SK-N-SH (cell line): ENCODE measurements around the gene PXMP4. TPM values are rescaled to one million over a fixed set of nuclear protein-coding genes. Genes with fewer than 3 reads are reported as not detected.

Source experiments
- CTCF ChIA-PET: fragments of 300-600, 350-600 bp; formaldehyde crosslinking; extraction: SDS; loops from one replicate; lab custom pipeline; 2021; lab: Yijun Ruan, JAX
- POLR2A ChIA-PET: fragments of 350-600 bp; sonication (Branson Sonifier 250); formaldehyde crosslinking; extraction: SDS; loops from one replicate; lab custom pipeline; 2020; ENCODE audit warnings: antibody characterized with exemption, inconsistent platforms; lab: Yijun Ruan, JAX
- DNase-seq: peaks from one replicate; pipeline ENCODE4 v3.0.0; 2012
- H2AFZ ChIP-seq: fragments of 200-600 bp; sonication (generic); 2 replicates; pipeline ENCODE4 v1.8.1; 2016; ENCODE audit warnings: antibody characterized with exemption, mild to moderate bottlenecking, low read depth
- H3F3A ChIP-seq: fragments of 200-600 bp; sonication (generic); replicated peaks from 2 replicates; pipeline ENCODE3; 2016; ENCODE audit warnings: antibody characterized with exemption, mild to moderate bottlenecking; ENCODE audit not compliant: insufficient read depth
- H3K27ac ChIP-seq, 2 experiments: fragments of 200-500 bp in 1 of 2; fragments of 200-600 bp in 1 of 2; sonication (Bioruptor generic) in 1 of 2; sonication (generic), shearing (Covaris generic) in 1 of 2; 2 replicates each; pipeline versions ENCODE4 v1.5.1 to v1.6.1; 2014 to 2016; ENCODE audit warnings: low read depth in 2 of 2, inconsistent platforms in 1 of 2, low read length in 1 of 2, mild to moderate bottlenecking in 1 of 2, mixed read lengths in 1 of 2
- H3K27me3 ChIP-seq: fragments of 200-600 bp; sonication (generic), shearing (Covaris generic); 2 replicates; pipeline ENCODE4 v1.6.1; 2016; ENCODE audit warnings: mixed run types; ENCODE audit not compliant: insufficient read depth
- H3K36me3 ChIP-seq, 2 experiments: fragments of 200-500 bp in 1 of 2; fragments of 200-600 bp in 1 of 2; sonication (Bioruptor generic) in 1 of 2; sonication (generic) in 1 of 2; replicated peaks in 1 of 2; 2 replicates each; pipeline versions ENCODE3 to v1.5.1; 2014 to 2016; ENCODE audit warnings: low read length in 1 of 2, mild to moderate bottlenecking in 1 of 2; ENCODE audit not compliant: insufficient read depth in 2 of 2, control insufficient read depth in 1 of 2
- H3K4me1 ChIP-seq, 2 experiments: fragments of 200-500 bp in 1 of 2; fragments of 200-600 bp in 1 of 2; sonication (Bioruptor generic) in 1 of 2; sonication (generic), shearing (Covaris generic) in 1 of 2; 2 replicates each; pipeline versions ENCODE4 v1.5.1 to v1.6.1; 2014 to 2016; ENCODE audit warnings: low read depth in 1 of 2, low read length in 1 of 2, mixed run types in 1 of 2; ENCODE audit not compliant: insufficient read depth in 2 of 2, control insufficient read depth in 1 of 2
- H3K4me2 ChIP-seq: fragments of 200-600 bp; sonication (generic), shearing (Covaris generic); 2 replicates; pipeline ENCODE4 v1.6.1; 2017; ENCODE audit warnings: mixed run types
- H3K4me3 ChIP-seq, 2 experiments: fragments of 200-500 bp in 1 of 2; fragments of 200-600 bp in 1 of 2; sonication (Bioruptor generic) in 1 of 2; sonication (generic), shearing (Covaris generic) in 1 of 2; 2 replicates each; pipeline versions ENCODE4 v1.5.1 to v1.8.1; 2014 to 2016; ENCODE audit warnings: low read depth in 2 of 2, inconsistent platforms in 1 of 2, low read length in 1 of 2, mild to moderate bottlenecking in 1 of 2, mixed read lengths in 1 of 2, moderate library complexity in 1 of 2
- H3K79me2 ChIP-seq: fragments of 200-600 bp; sonication (generic); 2 replicates; pipeline ENCODE4 v1.8.1; 2017; ENCODE audit warnings: mild to moderate bottlenecking; ENCODE audit not compliant: insufficient read depth
- H3K9ac ChIP-seq: fragments of 200-600 bp; sonication (generic); 2 replicates; pipeline ENCODE4 v1.6.1; 2017; ENCODE audit warnings: mixed run types
- H3K9me2 ChIP-seq: fragments of 200-600 bp; sonication (generic); 2 replicates; pipeline ENCODE4 v1.6.1; 2017; ENCODE audit warnings: mixed run types
- H3K9me3 ChIP-seq: fragments of 200-600 bp; sonication (generic); 2 replicates; pipeline ENCODE4 v1.6.1; 2017; ENCODE audit warnings: mixed run types, mild to moderate bottlenecking, moderate library complexity
- H4K20me1 ChIP-seq: fragments of 200-600 bp; sonication (generic); 2 replicates; pipeline ENCODE4 v1.6.1; 2017; ENCODE audit warnings: mild to moderate bottlenecking, mixed run types; ENCODE audit not compliant: insufficient read depth
- EZH2phosphoT487 ChIP-seq: fragments of 200-600 bp; sonication (generic); IDR thresholded peaks from 2 replicates; pipeline ENCODE4 v1.6.1; 2017; ENCODE audit warnings: low read depth, mixed run types, mild to moderate bottlenecking, antibody characterized with exemption, moderate library complexity, borderline replicate concordance
- NFIC ChIP-seq: IDR thresholded peaks from 2 replicates; pipeline ENCODE4 v1.4.0; 2012; ENCODE audit warnings: borderline replicate concordance
- TEAD4 ChIP-seq: IDR thresholded peaks from 2 replicates; pipeline ENCODE4 v1.4.0; 2012; ENCODE audit warnings: mild to moderate bottlenecking, borderline replicate concordance; ENCODE audit not compliant: insufficient read depth
- WGBS: methylation state at CpG from one replicate; pipeline ENCODE4 v1.1.6; 2017; ENCODE audit warnings: low lambda C conversion rate; 5-methylcytosine and 5-hydroxymethylcytosine counted together
- polyA plus RNA-seq, 3 experiments: library from polyadenylated mRNA; depleted of rRNA; stranded (reverse); fragments of >200 nt; gene quantifications; 2 replicates each; pipeline ENCODE4 v1.2.3, GENCODE V29; 2012
- TF ChIP-seq, protein P1 (sequence below): IDR thresholded peaks from 2 replicates; pipeline ENCODE4; 2012
- TF ChIP-seq, protein P2 (sequence below): IDR thresholded peaks from 2 replicates; pipeline ENCODE4 v1.4.0; 2012; ENCODE audit warnings: low read depth, borderline replicate concordance

PXMP4 gene
- polyA plus RNA-seq, 1 of the 3 experiments (the other 2 are of a cell fraction): 5.6 TPM

- TF ChIP-seq, protein P1, sequence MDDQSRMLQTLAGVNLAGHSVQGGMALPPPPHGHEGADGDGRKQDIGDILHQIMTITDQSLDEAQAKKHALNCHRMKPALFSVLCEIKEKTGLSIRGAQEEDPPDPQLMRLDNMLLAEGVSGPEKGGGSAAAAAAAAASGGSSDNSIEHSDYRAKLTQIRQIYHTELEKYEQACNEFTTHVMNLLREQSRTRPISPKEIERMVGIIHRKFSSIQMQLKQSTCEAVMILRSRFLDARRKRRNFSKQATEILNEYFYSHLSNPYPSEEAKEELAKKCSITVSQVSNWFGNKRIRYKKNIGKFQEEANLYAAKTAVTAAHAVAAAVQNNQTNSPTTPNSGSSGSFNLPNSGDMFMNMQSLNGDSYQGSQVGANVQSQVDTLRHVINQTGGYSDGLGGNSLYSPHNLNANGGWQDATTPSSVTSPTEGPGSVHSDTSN: no peak
- no peak for TF ChIP-seq EZH2phosphoT487
- TF ChIP-seq, all 33 proteins: peak for 0
These were observed 43.2 kb downstream of the PXMP4 start (continued) for GRCh38 chr20:33676652-33677645.

GRCh38 chr20:33676121-33676520 lies 44.0 kb downstream of the PXMP4 start:
- Histone ChIP-seq H3K4me3 (no peak overlapping the region), H3K9ac (no peak overlapping the region), H3K4me2 (no peak overlapping the region), H3F3A (peaks cover 8% of the 10 kb centered on the region), H3K9me2 (no peaks in the 10 kb centered on the region), H4K20me1 (peaks cover 6% of the 10 kb centered on the region; the same call in 1 of the 2 replicates), H3K27ac (no peak overlapping the region), H3K79me2 (peaks cover 10% of the 10 kb centered on the region; the same call in 1 of the 2 replicates), H3K9me3 (no peaks in the 10 kb centered on the region), H2AFZ (no peak overlapping the region), H3K27me3 (no peaks in the 10 kb centered on the region), H3K36me3 (peaks cover 0 to 4% of the 10 kb centered on the region in 2 experiments), H3K4me1 (peaks cover 8 to 28% of the 10 kb centered on the region in 2 experiments; a peak in 2 of 4 replicates)
- ChIA-PET POLR2A (interaction anchor here (1.7 kb wide), 1 partner anchor 9 kb away, joined by 7 read pairs; no protein-coding TSS in a partner anchor), CTCF (interaction anchor here (1.2 to 2.1 kb wide), 2 partner anchors 9 to 56 kb away, joined by 5 read pairs; partner anchors contain the start of genes ACTL10 and ZNF341)
- TF ChIP-seq, protein P2, sequence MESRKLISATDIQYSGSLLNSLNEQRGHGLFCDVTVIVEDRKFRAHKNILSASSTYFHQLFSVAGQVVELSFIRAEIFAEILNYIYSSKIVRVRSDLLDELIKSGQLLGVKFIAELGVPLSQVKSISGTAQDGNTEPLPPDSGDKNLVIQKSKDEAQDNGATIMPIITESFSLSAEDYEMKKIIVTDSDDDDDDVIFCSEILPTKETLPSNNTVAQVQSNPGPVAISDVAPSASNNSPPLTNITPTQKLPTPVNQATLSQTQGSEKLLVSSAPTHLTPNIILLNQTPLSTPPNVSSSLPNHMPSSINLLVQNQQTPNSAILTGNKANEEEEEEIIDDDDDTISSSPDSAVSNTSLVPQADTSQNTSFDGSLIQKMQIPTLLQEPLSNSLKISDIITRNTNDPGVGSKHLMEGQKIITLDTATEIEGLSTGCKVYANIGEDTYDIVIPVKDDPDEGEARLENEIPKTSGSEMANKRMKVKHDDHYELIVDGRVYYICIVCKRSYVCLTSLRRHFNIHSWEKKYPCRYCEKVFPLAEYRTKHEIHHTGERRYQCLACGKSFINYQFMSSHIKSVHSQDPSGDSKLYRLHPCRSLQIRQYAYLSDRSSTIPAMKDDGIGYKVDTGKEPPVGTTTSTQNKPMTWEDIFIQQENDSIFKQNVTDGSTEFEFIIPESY: no peak
- 97% methylated on average over 11 of the region's 11 CpGs for WGBS
- DNase-seq: no peak

DNA sequence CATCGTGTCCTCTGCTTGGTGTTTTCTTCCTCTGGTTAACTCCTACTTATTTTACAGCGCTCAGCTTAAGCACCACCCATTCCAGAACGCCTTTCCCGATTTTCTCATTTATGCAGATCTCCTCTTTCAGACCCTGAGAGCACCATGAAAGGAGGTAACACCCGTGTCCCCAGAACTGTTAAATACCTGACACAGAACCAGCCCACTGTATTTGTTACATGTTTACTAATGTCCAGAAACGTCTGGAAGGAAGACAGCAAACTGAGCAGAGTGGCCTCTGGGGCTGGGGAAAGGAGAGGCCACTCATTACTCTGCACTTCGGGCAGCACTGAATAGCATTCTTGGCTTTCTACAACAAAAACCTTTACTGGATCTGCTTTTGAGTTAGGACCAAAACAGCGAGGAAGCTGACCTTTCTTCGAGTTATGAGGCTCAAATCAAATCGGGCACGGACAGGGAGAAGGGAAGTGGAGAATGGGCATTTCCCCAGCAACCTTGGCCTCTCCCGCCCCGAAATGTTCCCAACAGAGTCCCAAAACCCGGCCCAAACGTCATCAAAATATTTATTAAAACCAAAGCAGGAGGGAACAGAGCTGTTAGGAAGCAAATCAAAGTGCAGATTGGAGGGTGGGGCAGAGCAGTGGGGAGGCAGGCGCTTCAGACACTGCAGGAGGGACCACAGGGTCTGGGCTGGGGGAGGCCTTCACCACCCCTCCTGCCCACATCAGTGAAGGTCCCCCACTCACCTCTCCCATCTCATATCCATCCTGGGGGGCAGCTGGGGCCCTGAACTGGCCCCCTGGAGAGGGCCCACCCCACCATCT lies 44.8 kb downstream of the PXMP4 start:
- Histone ChIP-seq H3K9me2 (no peaks in the 10 kb centered on the region), H3K4me3 (peak overlapping the region in 1 of 2 experiments; percentile 61; a peak in 2 of 4 replicates), H3K9me3 (no peaks in the 10 kb centered on the region), H3K9ac (no peak overlapping the region), H3K27ac (peak overlapping the region in 1 of 2 experiments; percentile 87; a peak in 2 of 4 replicates), H3F3A (peaks cover 8% of the 10 kb centered on the region), H3K4me1 (peaks cover 8 to 28% of the 10 kb centered on the region in 2 experiments; a peak in 2 of 4 replicates), H3K36me3 (peaks cover 0 to 8% of the 10 kb centered on the region in 2 experiments), H3K4me2 (peak overlapping the region; percentile 65; the same call in 1 of the 2 replicates), H3K79me2 (peaks cover 10% of the 10 kb centered on the region; the same call in 1 of the 2 replicates), H4K20me1 (peaks cover 4% of the 10 kb centered on the region; the same call in 1 of the 2 replicates), H2AFZ (peak overlapping the region; percentile 74), H3K27me3 (no peaks in the 10 kb centered on the region)
- TF ChIP-seq TEAD4: no peak
- TF ChIP-seq NFIC: no peak
- POLR2A ChIA-PET: interaction anchor here (0.5 to 1.7 kb wide), 2 partner anchors 10 to 883 kb away, joined by 3 to 7 read pairs; no protein-coding TSS in a partner anchor
- CTCF ChIA-PET: interaction anchor here (0.6 to 2.1 kb wide), 5 partner anchors 8 to 57 kb away, joined by 3 to 5 read pairs (median 3); partner anchors contain the start of genes ACTL10 and ZNF341
- WGBS: 91% methylated on average over 16 of the region's 16 CpGs
- no peak for DNase-seq
